Adrenal gland (tissue), 5 donors: ENCODE measurements around the gene MTHFD1L.

Experiments used
- CTCF ChIP-seq, 6 experiments: fragments of 450-650 bp in 4 of 6; fragments of 200-600 bp in 2 of 6; sonication (generic) in 1 of 6; IDR thresholded peaks; 1 replicate in 5 of 6; 2 replicates in 1 of 6; pipeline versions ENCODE4 v1.5.1 to v1.8.0; 2016 to 2021; ENCODE audit warnings: antibody characterized with exemption in 6 of 6, mild to moderate bottlenecking in 2 of 6, moderate library complexity in 1 of 6
- POLR2A ChIP-seq, 2 donors: fragments of 450-650 bp; IDR thresholded peaks; one replicate each; pipeline ENCODE4 v1.6.1; 2017; ENCODE audit warnings: antibody characterized with exemption in 2 of 2, mild to moderate bottlenecking in 2 of 2, moderate library complexity in 1 of 2
- donor health status: DM: no; HTN: no; CAD: no.

- no peak for TF ChIP-seq CTCF (IDR thresholded peaks at IDR 0.05)
- no peak for TF ChIP-seq POLR2A (IDR thresholded peaks at IDR 0.05)
Observed at GRCh38 chr6:150841697-150842096, 23.8 kb upstream of the MTHFD1L start.
